Activated T-helper 1 cell treated with anti-CD3 and anti-CD28 coated beads, Interleukin-2, amount 50 U/mL, for 16 hours (primary cell): ENCODE measurements around the gene ABCD1.

Source experiments
- DNase-seq, 2 donors: peaks; one replicate each; pipeline ENCODE4 v3.0.0-alpha.2; 2020; ENCODE audit warnings: low read depth in 1 of 2, low spot score in 1 of 2

The ABCD1 gene

DNA sequence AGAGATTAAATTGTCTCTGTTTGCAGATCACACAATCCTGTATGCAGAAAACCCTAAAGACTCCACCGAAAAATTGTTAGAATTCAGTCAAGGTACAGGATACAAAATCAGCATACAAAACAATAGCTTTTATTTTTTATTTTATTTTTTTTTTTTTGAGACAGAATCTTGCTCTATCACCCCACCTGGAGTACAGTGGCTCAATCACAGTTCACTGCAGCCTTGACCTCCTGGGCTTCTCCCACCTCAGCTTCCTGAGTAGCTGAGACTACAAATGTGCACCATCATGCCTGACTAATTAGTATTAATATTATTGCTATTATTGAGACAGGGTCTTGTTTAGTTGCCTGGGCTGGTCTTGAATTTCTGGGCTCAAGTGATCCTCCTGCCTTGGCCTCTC, 30.5 kb downstream of the ABCD1 start:
- DNase-seq = no peak

DNA sequence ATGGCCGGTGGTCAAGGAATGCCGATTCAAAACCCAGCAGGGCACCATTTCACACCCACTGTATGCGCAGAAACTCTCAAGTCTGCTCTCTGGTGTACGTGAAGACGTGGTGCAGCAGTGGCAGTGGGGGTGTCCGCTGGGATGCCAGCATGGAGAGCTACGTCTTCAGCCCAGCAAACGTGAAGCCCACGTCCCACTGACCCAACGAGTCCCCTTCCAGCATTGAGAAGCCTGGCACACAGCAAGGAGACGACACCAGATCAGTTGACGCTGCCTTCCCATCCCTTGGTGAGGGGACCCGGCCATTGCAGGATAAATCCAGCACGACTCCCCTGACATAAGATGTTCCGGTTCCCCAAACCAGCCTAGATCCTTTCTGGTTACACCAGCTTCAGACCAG, 37.2 kb downstream of the ABCD1 start:
- DNase-seq = no peak

DNA sequence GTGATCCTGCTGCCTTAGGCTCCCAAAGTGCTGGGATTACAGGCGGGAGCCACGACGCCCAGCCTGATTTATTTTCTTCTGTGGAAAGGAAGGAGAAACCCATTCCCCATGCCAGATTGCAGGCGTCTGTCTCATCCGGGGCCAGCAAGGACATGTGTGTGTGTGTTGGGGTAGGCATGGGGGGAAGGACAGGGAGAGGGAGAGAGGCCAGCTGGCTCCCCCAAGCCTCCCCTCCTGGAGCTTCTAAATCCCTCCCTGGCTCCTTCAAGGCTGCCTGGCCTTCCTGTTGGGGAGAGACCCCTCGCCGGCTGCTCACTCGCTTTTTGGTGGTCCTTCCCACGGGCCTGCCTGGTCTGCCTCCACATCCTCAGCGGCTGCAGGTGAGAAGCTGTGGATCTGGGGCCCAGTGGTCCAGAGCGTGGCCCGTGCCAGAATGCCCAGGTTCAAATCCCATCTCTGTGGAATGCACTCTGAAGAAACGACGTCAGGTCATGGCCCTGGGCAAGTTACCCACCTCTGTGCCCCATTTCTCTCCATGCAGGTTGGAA, 38.0 kb downstream of the ABCD1 start:
- DNase-seq = no peak

DNA sequence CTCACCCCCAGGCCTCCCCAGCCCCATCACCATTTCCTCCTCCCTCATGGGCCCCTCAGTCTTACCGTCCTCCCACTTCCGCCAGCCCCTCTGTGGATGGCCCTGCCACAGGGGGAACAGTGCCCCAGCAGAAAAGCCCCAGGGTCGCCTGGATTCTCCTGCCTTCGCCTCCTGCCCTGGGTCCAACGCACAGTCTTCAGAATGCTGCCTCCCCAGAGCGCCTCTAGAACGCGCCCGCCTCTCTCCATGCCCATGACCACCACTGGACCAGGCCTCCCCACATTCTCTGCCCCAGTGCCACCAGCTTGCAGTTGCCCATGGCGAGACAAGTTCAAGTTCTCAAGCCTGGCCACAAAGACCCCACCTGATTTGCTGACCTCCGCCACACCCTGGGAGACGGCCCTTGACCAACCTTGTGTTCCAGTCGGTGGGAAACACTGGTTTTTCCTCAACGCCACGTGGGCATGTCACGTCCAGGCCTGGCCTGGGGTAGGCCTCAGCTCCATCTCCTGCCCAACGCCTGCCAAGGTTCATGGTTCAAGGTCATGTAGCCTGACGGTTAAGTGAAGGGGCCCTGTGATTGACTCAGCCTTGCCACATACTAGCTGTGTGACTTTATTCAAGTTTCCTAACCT, 38.8 kb downstream of the ABCD1 start:
- no peak for DNase-seq

DNA sequence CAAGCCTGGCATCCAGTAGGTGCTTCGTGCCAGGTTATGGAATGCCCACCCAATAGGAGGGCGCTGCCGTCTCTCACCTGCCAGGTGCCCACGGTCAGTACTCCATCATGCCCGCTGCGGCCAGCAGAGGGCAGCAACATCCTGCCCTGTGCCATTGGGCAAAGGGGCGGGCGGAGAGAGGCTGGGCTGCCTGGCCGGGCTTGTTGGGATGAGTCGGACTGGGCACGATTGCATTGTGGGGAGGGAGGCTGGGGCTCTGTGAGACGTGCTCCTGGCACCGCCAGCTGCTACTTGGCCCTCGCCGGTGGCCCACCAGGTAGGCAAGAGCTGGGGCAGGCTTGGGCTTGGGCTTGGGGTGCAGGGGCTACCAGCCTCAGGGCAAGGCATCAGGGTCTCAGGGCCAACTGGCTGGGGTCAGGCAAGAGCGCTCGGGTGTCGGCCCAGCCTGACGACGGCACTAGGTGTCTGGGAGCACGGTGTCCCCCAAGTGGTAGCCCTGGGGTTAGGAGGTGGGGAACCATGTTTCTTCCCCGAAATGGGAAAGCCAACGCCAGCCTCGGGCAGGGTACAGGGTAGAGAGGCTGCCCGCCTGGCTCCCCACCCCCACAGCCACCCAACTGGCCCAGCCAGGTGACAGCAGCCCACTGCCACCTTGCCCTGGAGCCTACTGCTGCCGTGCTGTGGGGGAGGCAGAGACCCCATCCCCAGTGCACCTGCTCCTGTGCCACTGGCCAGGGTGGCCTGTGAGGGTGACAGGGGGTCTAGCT, 39.5 kb downstream of the ABCD1 start, which contains the start of gene PLXNB3:
Gene PLXNB3, plus strand, starts transcription at position 261 of the 767 bp plus-strand sequence. CDS start 1,287 bp downstream, outside the sequence.
- DNase-seq = peak; percentile 46 to 68

DNA sequence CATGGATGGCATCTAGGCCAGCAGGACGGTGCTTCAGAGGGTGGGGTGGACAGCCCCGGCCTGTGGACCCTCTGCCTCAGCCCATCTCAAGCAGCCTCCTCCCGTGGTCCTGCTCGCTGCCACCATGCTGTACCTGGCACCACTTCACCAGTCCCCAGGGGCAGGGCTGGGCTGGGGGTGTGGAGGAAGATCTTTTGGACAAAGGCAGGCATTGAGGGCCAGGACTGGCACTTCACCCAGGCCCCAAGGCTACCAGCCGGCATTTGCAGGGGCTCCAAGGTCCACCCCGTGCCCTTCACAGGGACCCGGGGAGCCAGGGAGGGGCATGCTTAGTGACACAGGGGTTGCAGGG, 40.1 kb downstream of the ABCD1 start:
- no peak for DNase-seq

DNA sequence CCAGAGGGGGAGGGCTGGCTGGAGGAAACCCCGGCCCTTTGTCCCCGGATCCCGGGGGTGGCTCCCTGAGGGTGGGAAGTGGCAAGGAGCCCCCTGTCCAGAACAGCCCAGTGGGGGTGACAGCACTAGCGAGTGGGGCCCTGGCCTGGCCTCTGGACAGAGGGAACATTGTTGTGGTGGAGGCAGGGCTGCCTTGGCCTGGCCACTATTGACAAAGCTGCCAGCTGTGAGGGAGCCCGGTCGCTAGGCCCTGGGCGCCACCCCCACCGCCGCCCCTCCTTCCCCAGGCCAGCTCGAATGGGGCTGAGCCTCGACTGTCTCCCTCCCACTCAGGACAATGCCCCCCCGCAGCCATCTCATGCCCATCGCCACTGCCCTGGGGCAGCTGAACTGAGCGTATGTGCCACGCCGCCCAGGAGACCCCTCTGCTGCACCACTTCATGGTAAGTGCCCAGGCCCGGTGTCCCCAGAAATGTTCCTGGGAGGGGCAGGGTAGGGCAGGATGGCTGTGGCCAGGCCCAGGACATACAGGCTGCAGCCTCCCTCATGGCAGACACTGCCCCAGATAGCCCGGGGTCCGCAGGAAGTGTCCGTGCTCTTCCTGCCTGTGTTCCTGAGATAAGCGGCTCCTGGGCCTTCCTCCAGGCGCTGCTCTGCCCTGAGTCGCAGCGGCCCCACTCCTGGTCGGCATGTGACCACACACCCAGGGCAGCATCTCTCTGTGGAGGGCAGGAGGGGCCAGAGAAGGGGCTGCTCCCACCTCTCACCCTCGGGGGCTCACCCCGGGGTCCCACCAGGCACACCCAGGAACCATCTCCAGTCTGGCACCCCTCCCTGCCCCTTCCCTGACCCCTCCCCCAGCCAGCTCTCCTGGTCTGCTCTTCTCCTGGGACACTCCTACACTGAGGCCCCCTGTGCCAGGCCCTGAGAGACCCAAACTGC, 40.8 kb downstream of the ABCD1 start:
- no peak for DNase-seq

DNA sequence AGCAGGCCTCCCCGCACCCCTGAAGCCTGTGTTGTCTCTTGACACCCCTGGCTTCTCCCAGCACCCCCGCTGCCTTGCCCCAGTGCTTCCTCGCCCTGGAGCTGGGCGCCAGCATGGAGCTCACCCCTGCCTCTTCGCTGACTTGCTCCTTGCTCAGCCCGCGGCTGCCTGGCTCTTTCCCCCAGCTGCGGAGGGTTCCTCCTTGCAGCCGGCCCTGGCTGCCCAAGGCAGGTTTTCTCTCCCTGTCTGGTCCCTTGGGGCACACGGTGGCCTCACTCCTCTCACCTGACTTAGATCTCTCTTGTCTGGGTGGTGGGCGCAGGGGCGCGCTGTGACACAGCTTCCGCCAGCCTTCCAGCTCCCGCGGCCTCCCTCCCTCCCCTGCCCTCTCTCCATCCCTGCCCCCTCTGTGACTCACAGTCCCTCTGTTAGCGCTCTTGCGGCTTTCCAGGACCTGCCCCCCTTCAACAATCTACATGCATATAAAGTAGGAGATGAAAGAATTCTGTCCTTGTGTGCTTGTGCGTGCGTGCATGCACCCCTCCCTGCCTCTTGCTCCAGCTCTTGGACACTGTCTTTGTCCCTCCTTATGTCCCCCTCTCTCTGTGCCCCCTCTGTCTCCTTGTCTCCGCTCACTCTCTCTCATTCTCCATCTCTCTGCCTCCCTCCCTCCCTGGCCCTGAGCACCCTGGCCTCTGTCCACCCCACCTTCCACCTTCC, 41.6 kb downstream of the ABCD1 start:
- no peak for DNase-seq

DNA sequence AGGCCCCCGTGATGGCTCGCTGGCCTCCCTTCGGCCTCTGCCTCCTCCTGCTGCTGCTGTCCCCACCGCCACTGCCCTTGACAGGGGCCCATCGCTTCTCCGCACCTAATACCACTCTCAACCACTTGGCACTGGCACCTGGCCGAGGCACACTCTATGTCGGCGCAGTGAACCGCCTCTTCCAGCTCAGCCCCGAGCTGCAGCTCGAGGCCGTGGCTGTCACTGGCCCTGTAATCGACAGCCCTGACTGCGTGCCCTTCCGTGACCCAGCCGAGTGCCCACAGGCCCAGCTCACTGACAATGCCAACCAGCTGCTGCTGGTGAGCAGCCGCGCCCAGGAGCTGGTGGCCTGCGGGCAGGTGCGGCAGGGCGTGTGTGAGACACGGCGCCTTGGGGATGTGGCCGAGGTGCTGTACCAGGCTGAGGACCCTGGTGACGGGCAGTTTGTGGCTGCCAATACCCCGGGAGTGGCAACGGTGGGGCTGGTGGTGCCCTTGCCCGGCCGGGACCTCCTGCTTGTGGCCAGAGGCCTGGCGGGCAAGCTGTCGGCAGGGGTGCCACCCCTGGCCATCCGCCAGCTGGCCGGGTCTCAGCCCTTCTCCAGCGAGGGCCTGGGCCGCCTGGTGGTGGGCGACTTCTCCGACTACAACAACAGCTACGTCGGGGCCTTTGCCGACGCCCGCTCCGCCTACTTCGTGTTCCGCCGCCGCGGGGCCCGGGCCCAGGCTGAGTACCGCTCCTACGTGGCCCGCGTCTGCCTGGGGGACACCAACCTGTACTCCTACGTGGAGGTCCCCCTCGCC, 42.4 kb downstream of the ABCD1 start:
- DNase-seq = no peak

DNA sequence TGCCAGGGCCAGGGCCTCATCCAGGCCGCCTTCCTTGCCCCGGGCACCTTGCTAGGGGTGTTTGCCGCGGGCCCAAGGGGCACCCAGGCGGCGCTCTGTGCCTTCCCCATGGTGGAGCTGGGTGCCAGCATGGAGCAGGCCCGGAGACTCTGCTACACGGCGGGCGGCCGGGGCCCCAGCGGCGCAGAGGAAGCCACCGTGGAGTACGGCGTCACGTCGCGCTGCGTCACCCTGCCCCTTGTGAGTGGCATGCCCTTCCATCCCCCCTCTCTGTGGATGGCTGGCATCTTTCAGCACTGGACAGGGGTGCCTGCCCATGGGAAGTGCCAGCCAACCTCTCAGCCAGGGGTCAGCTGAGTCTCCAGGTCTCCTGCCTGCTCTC, 43.0 kb downstream of the ABCD1 start:
- DNase-seq = no peak

DNA sequence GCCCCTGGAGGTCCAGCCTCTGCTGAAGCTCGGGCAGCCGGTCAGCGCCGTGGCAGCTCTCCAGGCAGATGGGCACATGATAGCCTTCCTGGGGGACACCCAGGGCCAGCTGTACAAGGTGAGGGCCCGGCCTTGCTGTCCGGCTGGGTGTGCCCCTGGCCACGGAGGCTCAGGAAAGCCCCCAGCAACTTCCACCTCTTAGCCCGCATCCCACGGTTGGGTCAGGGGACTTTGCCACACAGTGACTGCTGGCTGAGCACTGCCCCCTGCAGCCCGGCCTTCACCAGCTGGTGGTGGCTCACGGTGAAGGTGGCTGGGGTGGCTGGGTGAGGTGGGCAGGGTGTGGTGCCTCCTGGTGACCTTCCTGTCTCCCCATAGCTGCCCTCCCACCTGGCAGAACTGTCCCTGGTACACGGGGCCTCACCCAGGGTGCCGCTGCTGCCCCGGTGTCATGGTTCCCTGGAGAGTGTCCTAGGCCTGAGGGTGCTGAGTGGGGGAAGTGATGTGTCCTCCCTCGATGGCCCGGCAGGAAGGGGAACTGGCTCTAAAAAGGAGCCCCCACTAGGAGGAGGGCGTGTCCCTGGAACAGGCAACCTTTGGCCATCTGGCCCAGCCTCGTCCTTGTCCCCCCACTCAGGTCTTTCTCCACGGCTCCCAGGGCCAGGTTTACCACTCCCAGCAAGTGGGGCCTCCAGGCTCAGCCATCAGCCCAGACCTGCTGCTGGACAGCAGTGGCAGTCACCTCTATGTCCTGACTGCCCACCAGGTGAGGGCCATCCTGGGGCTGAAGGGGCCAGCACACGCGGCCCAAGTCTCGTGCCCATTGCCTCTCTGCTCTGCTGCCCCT, 43.9 kb downstream of the ABCD1 start:
- no peak for DNase-seq

DNA sequence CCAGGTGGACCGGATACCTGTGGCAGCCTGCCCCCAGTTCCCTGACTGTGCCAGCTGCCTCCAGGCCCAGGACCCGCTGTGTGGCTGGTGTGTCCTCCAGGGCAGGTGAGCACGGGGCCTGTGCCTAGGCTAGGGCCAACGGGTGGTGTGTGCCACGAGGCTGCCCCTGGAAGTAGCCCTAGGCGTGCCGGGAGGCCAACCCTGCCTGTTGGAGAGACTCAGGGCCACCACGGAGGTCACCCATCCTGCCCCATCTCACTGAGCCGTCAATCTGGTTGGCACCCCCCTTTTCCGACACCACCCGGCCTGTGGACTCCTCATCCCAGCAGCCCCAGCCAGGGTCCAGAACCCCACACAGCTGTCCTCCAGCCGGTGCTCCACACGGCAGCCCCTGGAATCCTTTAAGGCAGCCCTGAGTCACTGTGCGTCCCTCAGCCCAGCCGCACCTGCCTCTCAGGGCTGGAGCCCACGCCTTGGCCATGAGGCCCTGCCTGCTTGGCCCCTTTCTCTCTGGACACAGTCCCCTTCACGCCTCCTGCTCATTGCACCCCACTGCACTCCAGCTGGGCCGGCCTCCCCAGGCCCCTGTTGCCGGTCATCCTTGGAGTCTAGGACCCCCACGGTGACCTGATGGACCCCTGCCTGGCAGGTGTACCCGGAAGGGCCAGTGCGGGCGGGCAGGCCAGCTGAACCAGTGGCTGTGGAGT, 44.7 kb downstream of the ABCD1 start:
- no peak for DNase-seq

DNA sequence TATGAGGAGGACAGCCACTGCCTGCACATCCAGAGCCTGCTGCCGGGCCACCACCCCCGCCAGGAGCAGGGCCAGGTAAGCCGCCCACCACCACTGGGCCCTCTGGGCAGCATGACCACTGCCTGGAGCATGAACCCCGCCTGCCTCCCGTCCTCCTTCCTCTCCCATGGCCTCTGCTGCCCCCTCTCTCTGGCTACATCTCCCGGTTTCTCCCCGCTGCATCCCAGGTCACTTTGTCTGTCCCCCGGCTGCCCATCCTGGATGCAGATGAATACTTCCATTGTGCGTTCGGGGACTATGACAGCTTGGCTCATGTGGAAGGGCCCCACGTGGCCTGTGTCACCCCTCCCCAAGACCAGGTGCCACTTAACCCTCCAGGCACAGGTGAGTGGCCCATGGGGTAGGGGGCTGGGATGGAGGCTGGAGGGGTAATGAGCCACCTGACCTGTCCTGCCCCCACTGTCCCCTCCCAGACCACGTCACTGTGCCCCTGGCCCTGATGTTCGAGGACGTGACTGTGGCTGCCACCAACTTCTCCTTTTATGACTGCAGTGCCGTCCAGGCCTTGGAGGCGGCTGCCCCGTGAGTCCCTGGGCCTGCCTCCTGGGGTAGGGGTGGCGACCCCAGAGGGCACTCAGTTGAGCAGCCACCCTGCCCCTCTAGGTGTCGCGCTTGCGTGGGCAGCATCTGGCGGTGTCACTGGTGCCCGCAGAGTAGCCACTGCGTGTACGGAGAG, 45.4 kb downstream of the ABCD1 start:
- DNase-seq = no peak

DNA sequence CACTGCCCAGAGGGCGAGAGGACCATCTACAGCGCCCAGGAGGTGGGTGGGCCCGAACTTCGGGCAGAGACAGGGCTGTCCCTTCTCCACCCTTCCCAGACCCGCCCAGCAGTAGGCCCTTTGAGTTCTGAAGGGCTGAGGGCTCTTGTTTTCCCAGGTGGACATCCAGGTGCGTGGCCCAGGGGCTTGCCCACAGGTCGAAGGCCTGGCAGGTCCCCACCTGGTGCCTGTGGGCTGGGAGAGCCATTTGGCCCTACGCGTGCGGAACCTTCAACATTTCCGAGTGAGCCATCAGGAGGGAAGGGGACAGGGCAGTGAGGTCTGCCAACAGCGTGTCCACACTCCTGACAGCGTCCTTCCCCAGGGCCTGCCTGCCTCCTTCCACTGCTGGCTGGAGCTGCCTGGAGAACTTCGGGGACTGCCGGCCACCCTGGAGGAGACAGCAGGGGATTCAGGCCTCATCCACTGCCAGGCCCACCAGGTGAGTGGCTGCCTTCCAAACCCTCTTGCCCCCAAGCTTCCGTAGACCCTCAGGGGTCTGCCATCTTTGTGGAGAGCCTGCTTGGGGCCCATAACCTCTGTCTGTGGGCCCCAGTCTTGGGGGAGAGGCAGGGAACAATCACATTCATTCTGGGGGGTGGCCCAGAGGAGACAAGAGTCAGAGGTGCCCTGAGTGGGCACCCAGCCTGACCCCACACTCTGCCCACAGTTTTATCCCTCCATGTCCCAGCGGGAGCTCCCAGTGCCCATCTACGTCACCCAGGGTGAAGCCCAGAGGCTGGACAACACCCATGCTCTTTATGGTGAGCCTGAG, 46.2 kb downstream of the ABCD1 start:
- DNase-seq = no peak

DNA sequence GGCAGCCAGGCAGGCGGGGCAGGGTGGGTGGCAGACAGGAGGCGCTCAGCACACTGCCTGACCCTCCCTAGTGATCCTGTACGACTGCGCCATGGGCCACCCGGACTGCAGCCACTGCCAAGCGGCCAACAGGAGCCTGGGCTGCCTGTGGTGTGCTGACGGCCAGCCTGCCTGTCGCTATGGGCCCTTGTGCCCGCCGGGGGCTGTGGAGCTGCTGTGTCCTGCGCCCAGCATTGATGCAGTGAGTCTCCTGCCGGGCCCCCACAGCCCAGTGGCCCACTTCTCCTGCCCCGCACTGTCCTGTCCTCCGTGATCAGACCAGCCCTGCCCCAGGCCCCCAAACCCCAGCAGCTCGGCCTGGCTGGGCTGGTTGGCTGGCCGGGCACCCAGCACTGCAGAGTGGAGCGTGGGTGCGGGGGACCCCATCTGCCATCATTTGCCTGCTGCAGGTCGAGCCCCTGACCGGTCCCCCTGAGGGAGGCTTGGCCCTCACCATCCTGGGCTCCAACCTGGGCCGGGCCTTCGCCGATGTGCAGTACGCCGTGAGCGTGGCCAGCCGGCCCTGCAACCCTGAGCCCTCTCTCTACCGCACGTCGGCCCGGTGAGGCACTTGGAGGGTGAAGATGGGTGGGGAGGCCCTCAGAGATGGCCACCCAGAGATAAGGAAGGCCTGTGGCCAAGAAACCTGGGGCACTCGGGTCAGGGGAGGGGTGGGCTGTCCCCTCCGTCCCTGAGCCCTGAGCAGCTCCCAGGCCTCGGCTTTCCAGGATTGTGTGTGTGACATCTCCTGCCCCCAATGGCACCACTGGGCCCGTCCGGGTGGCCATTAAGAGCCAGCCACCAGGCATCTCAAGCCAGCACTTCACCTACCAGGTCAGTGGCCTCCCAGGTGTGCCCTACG, 47.0 kb downstream of the ABCD1 start:
- DNase-seq = no peak
